C4-2B (cell line): Measurements from ENCODE around the gene BLACAT1.

ENCODE experiments used
- H3K27ac ChIP-seq: fragments of 450-650 bp; 2 replicates; pipeline ENCODE4 v1.5.1; 2017
- ZFX ChIP-seq: fragments of 450-650 bp; IDR thresholded peaks from 2 replicates; pipeline ENCODE4 v1.6.1; 2017
- TF ChIP-seq, protein P1 (sequence below): fragments of 450-650 bp; conservative IDR thresholded peaks from 2 replicates; pipeline ENCODE4 v1.5.1; 2017; ENCODE audit warnings: mild to moderate bottlenecking

The BLACAT1 gene

GRCh38 chr1:205446828-205447227, 9.0 kb downstream of the BLACAT1 start:
- H3K27ac ChIP-seq: no peak overlapping the region
- no peak for TF ChIP-seq ZFX
- TF ChIP-seq, protein P1, sequence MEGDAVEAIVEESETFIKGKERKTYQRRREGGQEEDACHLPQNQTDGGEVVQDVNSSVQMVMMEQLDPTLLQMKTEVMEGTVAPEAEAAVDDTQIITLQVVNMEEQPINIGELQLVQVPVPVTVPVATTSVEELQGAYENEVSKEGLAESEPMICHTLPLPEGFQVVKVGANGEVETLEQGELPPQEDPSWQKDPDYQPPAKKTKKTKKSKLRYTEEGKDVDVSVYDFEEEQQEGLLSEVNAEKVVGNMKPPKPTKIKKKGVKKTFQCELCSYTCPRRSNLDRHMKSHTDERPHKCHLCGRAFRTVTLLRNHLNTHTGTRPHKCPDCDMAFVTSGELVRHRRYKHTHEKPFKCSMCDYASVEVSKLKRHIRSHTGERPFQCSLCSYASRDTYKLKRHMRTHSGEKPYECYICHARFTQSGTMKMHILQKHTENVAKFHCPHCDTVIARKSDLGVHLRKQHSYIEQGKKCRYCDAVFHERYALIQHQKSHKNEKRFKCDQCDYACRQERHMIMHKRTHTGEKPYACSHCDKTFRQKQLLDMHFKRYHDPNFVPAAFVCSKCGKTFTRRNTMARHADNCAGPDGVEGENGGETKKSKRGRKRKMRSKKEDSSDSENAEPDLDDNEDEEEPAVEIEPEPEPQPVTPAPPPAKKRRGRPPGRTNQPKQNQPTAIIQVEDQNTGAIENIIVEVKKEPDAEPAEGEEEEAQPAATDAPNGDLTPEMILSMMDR: no peak

DNA sequence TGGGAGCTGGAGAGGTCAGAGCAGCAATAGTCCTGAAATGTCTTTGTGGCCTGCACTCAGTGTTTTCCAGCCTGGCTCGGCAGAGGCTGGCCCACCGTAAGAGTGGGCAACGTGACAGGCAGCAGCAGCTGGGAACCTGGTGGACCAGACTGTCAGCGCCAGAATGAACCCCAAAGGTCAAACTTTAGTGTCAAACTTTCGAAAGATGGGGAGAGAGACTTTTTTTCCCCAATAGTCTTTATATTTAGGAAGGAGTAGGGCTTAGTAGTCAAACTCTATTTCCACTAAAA, 10.3 kb downstream of the BLACAT1 start:
- TF ChIP-seq, protein P1: no peak
- no peak for TF ChIP-seq ZFX
- H3K27ac ChIP-seq: no peak overlapping the region

DNA sequence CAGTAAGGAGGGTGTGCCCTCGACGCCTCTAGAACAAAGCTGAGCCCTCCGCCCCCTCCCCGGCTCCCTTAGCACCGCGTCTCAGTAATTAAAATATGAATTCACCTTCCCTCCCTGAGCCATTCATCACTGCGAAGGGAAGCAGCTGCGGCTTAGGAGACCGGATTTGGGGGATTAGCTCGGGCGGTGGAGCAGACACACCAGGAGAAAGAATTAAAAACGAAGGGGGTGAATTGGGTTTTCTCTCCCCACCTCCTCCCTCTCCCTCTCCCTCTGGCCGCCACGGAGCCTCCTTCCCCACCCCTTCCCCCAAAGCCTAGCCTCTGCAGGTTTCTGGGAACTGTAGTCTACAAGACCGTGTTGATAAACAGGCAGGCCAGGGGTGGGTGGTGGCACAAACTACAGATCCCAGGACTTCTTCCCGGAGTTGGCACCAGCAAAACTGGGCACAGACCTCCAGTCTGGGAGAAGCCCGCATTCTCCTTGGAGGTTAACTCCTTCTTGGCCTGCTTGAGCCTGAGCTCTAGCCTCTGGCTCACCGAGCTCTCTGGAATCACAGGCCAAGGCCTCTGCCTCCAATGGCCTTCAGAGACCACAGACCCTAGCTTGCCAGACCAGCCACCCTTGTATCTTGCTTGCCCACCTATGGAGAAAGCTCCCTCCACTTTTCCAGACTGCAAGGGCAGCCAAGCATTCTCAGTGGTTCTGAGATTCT, 10.8 kb downstream of the BLACAT1 start:
- TF ChIP-seq ZFX: no peak
- TF ChIP-seq, protein P1: no peak
- H3K27ac ChIP-seq: no peak overlapping the region

- H3K27ac ChIP-seq: no peak overlapping the region
- TF ChIP-seq, protein P1: no peak
- TF ChIP-seq ZFX: no peak
Measured at GRCh38 chr1:205444300-205444930, 11.4 kb downstream of the BLACAT1 start.

DNA sequence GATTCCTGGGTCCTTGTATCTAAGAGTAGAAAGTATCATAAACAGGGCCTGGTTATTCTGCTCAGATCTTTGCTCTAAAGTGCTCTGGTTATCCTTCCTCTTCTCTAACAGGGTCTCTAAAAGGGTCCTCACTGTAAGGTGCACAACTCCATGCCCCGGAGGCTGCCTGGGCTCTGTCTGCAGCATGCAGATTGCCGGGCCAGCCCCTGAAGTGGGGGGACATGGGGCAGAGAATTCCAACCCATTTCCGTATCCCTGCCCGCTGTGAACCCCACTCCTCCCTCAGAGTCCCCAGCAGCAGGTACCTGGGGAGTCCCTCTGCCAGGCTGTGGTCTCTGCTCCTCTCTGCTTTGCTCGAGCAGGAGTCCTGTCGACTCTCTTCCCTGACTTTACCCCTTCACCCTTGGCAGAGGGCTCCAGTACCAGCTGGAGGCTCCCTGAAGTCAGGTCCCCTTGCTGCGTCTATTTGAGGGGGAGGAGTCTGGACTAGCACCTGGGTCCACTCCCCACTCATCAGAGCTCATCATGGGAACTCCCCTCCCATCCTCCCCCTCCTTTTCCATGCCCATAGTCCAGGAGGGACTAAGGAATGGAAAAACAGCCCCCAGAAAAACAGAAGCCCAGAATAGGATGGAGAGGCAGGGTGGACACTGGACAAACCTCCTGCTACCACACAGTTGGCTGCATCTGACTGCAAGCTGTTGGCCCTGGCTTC, 12.1 kb downstream of the BLACAT1 start:
- H3K27ac ChIP-seq: no peak overlapping the region
- TF ChIP-seq ZFX: no peak
- TF ChIP-seq, protein P1: no peak

GRCh38 chr1:205442051-205442725, 13.7 kb downstream of the BLACAT1 start:
- H3K27ac ChIP-seq: no peak overlapping the region
- TF ChIP-seq ZFX: no peak
- TF ChIP-seq, protein P1: no peak

- TF ChIP-seq, protein P1: no peak
- no peak for TF ChIP-seq ZFX
- H3K27ac ChIP-seq: no peak overlapping the region
Measured at GRCh38 chr1:205441716-205442050, 14.2 kb downstream of the BLACAT1 start.
